Measurements from ENCODE around the gene CD1E. TPM values are rescaled to one million over a fixed set of nuclear protein-coding genes. Genes with fewer than 3 reads are reported as not detected.

CD1E gene
- under 1 TPM in 1 of 2 donors, not detected in 1; 0.39 TPM for total RNA-seq

- Histone ChIP-seq H3K9me3 (no peaks in the 10 kb centered on the region), H3K27ac (no peak within 1 kb of the TSS), H3K4me1 (no peaks in the 10 kb centered on the region), H3K4me3 (no peak within 1 kb of the TSS), H3K36me3 (no peaks in the 10 kb centered on the region), H3K27me3 (no peaks in the 10 kb centered on the region)
- DNase-seq (ENCODE audit: low spot score): no peak
- no peak for TF ChIP-seq CTCF (IDR thresholded peaks at IDR 0.05)
Observed at GRCh38 chr1:158353303-158354075, at the start of gene CD1E. Gene CD1E (plus strand): TSS chr1:158353894. CDS start chr1:158353989, 95 bp downstream.

GRCh38 chr1:158310623-158311022 is 43.1 kb upstream of the CD1E start:
- Histone ChIP-seq H3K36me3 (no peaks in the 10 kb centered on the region), H3K9me3 (peaks cover 0 to 14% of the 10 kb centered on the region in 2 donors), H3K27ac (no peak overlapping the region), H3K27me3 (no peaks in the 10 kb centered on the region), H3K4me1 (no peaks in the 10 kb centered on the region), H3K4me3 (no peak overlapping the region)
- TF ChIP-seq CTCF (IDR thresholded peaks at IDR 0.05): no peak
- DNase-seq (ENCODE audit: low spot score): no peak

GRCh38 chr1:158311066-158311465 is 42.6 kb upstream of the CD1E start:
- DNase-seq (ENCODE audit: low spot score): no peak
- Histone ChIP-seq H3K9me3 (peaks cover 0 to 14% of the 10 kb centered on the region in 2 donors), H3K4me1 (no peaks in the 10 kb centered on the region), H3K27me3 (no peaks in the 10 kb centered on the region), H3K36me3 (no peaks in the 10 kb centered on the region), H3K4me3 (no peak overlapping the region), H3K27ac (no peak overlapping the region)
- no peak for TF ChIP-seq CTCF (IDR thresholded peaks at IDR 0.05)

GRCh38 chr1:158323866-158324265 is 29.8 kb upstream of the CD1E start:
- no peak for TF ChIP-seq CTCF (IDR thresholded peaks at IDR 0.05)
- no peak overlapping the region for H3K4me3 ChIP-seq
- H3K9me3 ChIP-seq: peaks cover 0 to 10% of the 10 kb centered on the region in 2 donors
- H3K27ac ChIP-seq: no peak overlapping the region
- H3K4me1 ChIP-seq: no peaks in the 10 kb centered on the region
- no peak for DNase-seq (ENCODE audit: low spot score)
- no peaks in the 10 kb centered on the region for H3K27me3 ChIP-seq
- H3K36me3 ChIP-seq: no peaks in the 10 kb centered on the region

- Histone ChIP-seq H3K27me3 (no peaks in the 10 kb centered on the region), H3K4me3 (no peak overlapping the region), H3K9me3 (peaks cover 0 to 10% of the 10 kb centered on the region in 2 donors), H3K27ac (no peak overlapping the region), H3K4me1 (no peaks in the 10 kb centered on the region), H3K36me3 (no peaks in the 10 kb centered on the region)
- TF ChIP-seq CTCF (IDR thresholded peaks at IDR 0.05): no peak
- no peak for DNase-seq (ENCODE audit: low spot score)
Observed at GRCh38 chr1:158324395-158324794, 29.3 kb upstream of the CD1E start.

- Histone ChIP-seq H3K27me3 (no peaks in the 10 kb centered on the region), H3K4me3 (no peak overlapping the region), H3K36me3 (no peaks in the 10 kb centered on the region), H3K27ac (no peak overlapping the region), H3K9me3 (peaks cover 0 to 10% of the 10 kb centered on the region in 2 donors), H3K4me1 (no peaks in the 10 kb centered on the region)
- no peak for DNase-seq (ENCODE audit: low spot score)
- no peak for TF ChIP-seq CTCF (IDR thresholded peaks at IDR 0.05)
Observed at GRCh38 chr1:158327481-158327880, 26.2 kb upstream of the CD1E start.
